GM18499 (cell line): ENCODE data around the gene CLGN.

Experiments
- ATAC-seq: cut with Tn5 transposase; IDR thresholded peaks from one replicate; pipeline ENCODE4 v1.9.1; 2021; ENCODE audit warnings: moderate number of reproducible peaks; ENCODE audit not compliant: insufficient read depth, unreplicated experiment

The CLGN gene

DNA sequence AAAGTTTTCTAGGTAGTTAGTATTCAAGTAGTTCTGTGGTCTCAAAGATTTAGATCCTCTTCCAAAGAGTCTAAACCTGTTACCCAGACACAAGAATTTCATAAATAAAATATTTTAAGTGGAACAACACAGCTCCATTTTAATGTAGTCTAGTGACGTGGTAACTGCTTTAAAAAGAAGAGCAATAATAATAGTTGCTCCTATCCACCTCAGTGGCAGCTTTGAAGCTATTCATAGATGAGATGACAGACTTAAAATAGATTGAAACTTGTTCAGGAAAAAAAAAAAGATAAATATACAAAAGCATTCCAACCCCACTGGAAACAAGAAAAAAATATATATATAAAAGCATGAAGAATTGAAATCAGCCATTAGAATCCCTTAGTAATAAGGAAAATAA lies 39.4 kb downstream of the CLGN start:
- ATAC-seq = no peak

DNA sequence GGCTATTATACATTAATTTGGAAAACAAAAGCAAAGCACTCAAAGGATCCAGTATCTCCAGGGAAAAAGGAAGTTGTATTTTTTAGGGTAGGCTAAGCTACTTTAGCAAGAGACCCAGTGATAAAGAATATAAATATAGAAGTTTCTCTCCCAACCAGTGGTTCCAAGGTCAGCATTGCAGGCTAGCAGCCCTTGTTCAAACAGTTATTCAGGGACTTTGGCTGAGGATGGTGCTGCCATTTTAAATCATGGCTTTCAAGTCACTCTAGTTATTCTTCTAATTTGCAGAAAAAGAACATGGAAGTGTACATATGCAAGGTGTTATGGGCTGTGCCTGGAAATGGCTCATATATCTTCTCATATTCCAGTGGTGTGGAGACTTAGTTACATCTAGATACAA lies 44.7 kb downstream of the CLGN start:
- ATAC-seq = no peak

DNA sequence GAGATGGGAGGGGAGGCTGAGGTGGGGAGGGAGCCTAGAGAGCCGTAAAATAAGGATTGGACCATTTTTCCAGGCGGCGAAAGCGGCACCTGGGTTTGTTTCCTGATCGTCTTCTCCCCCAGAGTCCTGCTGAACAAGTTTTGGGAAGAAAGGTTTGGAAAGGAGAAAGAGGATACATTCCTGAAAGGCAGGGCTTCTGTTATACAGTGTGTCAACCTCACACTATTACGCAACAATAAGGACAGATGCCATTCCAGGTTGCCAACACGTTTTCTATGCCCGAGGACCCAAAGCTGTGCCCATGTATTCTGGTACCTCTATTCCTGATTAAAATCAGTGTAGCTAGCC lies 53.3 kb downstream of the CLGN start:
- no peak for ATAC-seq

GRCh38 chr4:140373328-140374129 lies 53.9 kb downstream of the CLGN start, which contains the start of gene SCOC:
SCOC (plus strand) TSS chr4:140373646; CDS start chr4:140379171, 5,525 bp downstream.
- peak; percentile 86 for ATAC-seq

DNA sequence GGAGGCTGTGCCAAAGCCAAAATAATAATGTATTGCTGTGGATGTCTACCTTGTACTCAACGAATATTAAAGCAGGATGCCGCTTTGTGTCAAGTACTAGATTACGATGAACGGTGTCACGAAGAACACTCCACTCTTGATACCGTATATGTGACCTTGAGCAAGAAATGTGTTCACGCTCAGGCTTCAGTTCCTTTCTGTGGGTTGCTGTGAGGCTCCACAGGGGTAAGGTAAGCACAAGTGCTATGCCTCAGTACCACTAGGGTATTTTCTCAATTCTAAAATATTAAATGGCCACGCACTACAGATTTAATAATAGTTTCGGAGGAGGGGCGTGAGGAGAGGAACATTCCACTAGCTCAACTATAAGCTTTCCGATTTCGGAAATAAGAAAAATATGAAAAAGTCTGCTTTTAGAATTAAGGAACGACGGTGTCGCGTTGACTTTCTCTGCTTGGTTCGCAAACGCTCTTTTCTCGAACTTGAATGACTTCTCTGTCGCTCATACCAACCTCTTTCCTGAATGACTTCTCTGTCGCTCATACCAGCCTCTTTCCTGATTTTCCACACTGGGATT lies 54.6 kb downstream of the CLGN start:
- ATAC-seq = peak; percentile 63

DNA sequence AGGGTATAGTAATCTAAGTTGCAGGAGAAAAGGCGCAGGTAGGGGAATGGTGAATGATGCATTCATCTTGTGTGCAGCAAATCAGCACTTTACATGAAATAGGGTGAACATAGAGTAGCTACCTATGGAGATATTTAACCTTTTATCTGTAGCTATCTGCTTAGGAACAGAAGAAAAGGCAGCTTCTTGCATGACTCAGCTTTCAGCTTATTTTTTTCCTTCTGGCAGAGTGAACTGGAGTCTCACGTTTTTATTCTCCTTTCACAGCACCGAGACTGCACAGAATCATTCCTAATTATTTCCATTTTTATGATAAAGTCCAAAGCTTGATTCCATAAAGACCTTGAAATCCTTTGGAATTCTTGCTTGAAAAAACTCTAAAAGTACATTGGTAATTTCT lies 58.8 kb downstream of the CLGN start:
- ATAC-seq = no peak

DNA sequence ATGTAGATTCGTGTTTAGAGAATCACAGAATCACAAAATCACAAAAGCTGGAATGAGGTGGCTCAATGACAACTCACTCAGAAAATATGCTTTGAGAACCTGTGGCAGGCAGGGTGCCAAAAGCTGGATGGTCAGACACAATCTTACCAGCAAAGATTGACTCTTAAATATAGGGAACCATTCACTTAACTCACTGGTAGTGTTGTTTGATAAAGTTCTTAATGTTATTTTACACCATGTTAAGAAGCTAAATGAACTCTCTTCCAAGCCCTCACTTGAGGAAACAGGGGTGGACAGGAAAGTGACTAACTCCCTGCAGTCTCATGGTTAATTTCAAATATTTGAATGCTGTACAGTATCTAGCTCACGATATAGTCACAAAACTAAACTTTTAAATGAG lies 59.7 kb downstream of the CLGN start:
- ATAC-seq = no peak

GRCh38 chr4:140363558-140363957 lies 63.9 kb downstream of the CLGN start:
- no peak for ATAC-seq

DNA sequence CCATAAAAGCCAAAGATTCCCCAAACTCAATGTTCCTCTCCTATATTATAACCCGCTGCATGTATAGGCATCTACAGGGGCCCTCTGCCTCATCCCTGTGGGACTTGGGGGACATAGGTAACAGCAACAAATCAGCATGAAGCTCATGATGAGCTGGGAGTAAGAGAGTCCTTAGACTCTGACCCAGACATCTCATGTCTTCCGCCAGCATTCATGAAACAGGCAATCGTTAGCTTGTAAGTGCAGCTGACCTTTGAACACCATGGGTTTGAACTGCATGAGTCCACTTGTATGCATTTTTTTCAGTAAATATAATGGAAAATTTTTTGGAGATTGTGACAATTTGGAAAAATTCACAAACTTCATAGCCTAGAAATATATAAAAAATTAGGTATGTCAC lies 64.4 kb downstream of the CLGN start:
- no peak for ATAC-seq

- no peak for ATAC-seq
Measured at GRCh38 chr4:140361099-140361498, 66.3 kb downstream of the CLGN start.

GRCh38 chr4:140359562-140360427 lies 67.7 kb downstream of the CLGN start:
- ATAC-seq = peak; percentile 75

GRCh38 chr4:140358281-140358680 lies 69.2 kb downstream of the CLGN start:
- no peak for ATAC-seq

- ATAC-seq = no peak
Measured at GRCh38 chr4:140357868-140358267, 69.6 kb downstream of the CLGN start.

DNA sequence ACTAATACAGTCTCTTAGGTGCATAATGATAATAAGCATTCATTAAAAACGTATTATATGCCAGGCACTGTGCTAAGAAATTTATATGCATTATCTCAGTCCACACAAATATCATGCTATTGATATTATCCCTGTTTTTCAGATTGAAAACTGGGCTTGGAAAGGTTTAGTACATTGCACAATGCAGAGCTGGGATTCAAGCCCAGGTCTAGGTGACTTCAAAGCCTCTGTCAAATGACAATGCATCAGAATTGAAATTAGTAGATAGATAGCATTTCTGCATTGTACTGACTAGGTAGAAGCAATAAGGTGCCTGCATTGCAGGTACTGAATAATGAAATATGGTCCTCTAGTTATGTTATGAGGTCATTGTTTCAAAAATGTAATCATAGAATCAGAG lies 72.2 kb downstream of the CLGN start:
- no peak for ATAC-seq

DNA sequence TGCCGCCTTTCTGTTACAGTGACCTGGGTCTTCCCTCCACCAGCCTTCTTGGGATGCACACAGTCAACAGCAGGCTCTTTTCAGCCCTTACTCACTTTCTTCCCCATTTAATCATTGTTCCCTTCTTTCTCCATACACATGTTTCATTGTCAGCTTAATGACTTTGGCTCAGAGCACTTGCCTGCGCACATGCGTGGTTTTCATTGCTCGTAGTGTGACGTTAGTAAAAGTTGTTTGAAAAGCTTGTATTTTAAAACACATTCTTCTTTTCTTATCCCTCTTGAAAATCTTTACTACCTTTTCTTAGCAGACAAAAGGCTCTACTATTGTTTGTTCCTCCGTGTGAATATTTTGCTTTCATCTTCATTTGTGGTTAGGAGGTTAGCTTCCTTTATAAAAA lies 73.7 kb downstream of the CLGN start:
- ATAC-seq = no peak

DNA sequence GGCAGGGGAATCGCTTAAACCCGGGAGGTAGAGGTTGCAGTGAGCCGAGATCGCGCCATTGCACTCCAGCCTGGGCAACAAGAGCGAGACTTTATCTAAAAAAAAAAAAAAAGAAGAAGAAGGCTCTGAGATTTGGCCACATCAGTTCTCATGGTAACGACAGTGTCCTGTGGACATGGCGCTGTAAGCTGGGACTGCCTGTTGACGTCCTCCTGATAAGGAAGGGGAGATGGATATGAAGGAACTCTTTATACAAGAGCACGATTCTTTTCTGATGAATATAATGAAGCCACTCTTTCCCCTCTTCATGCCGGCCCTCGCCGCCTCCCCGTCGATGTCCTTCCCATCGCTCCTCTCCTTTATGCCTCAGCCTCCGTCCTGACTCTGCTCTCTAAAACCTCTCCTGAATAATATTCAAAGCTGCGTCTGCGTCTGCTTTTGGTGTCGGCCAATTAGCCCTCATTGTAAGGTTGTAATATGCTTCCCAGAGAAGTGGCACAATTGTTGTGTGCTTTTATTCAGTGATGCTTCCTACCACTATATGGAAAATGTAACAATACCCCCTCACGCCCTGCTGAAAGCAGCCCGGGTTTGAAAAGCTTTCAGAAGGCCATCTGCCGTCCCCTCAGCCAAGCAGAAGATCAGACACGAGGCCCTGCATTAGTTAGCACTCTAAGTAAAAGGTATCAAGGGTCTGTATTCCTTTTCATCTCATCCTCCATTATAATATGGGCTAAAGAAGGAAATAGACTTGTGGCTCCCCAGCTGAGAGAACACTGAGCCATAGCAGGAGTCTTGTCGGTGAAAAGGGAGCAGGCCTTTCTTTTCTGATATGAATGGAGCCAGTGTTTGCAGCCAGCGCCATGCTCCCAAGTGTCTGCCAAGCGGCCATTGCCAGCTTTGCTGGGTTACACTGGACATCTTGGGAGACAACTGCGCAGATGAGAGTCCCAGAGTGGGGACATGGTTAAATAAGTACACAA lies 76.1 kb downstream of the CLGN start:
- no peak for ATAC-seq

GRCh38 chr4:140349816-140350215 lies 77.6 kb downstream of the CLGN start:
- no peak for ATAC-seq

DNA sequence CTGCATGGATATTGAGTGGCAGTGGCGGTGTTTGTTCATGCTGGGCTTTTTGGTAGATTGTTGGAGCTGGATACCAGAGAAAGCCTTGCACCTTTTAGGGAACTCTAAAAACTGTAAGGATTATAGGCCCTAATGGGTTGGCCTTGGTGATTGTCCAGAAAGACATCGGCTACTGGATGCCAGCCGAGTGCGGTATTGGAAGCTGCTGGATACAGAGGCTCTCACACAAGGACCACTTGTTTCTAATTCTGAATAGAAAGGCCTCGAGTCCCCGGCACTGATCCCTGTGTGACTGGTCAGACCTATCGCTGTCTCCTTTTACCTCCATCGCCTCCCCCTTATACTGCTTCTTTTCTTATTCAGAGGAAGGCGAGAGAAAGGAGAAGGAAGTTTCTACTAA lies 81.3 kb downstream of the CLGN start:
- ATAC-seq = no peak

- ATAC-seq = no peak
Measured at GRCh38 chr4:140344621-140345020, 82.8 kb downstream of the CLGN start.

- no peak for ATAC-seq
Measured at GRCh38 chr4:140344101-140344500, 83.3 kb downstream of the CLGN start.
